Fibroblast of villous mesenchyme (primary cell): Measurements from ENCODE around the gene ERMARD. TPM values are rescaled to one million over a fixed set of nuclear protein-coding genes. Genes with fewer than 3 reads are reported as not detected.

Experiments used
- DNase-seq: peaks from one replicate; pipeline ENCODE4 v3.0.0-alpha.2; 2010; ENCODE audit warnings: low read depth
- H3K4me3 ChIP-seq: 2 replicates; pipeline ENCODE4 v1.5.1; 2011; ENCODE audit warnings: low read depth, mild to moderate bottlenecking, low read length
- CTCF ChIP-seq: IDR thresholded peaks from 2 replicates; pipeline ENCODE4 v1.5.1; 2012; ENCODE audit warnings: low read depth, mild to moderate bottlenecking, low read length; ENCODE audit not compliant: insufficient read depth
- total RNA-seq: library from RNA; depleted of rRNA; stranded (reverse); fragments of >200 nt; gene quantifications from 2 replicates; pipeline ENCODE4 v1.2.3, GENCODE V29; 2012

Gene ERMARD
- total RNA-seq, 1 donor = 28.5 TPM

- DNase-seq = no peak
- H3K4me3 ChIP-seq = no peak overlapping the region
- no peak for TF ChIP-seq CTCF
Observed at GRCh38 chr6:169793408-169793807, 42.0 kb downstream of the ERMARD start.

- TF ChIP-seq CTCF = no peak
- DNase-seq = no peak
- no peak overlapping the region for H3K4me3 ChIP-seq
Observed at GRCh38 chr6:169794317-169795055, 43.1 kb downstream of the ERMARD start.

GRCh38 chr6:169795196-169795595, 43.8 kb downstream of the ERMARD start:
- no peak overlapping the region for H3K4me3 ChIP-seq
- DNase-seq = no peak
- no peak for TF ChIP-seq CTCF

- H3K4me3 ChIP-seq = no peak overlapping the region
- no peak for TF ChIP-seq CTCF
- no peak for DNase-seq
Observed at GRCh38 chr6:169798764-169799473, 47.5 kb downstream of the ERMARD start.

GRCh38 chr6:169799474-169799926, 48.1 kb downstream of the ERMARD start:
- TF ChIP-seq CTCF = no peak
- no peak for DNase-seq

GRCh38 chr6:169800116-169800667, 48.8 kb downstream of the ERMARD start:
- DNase-seq = no peak
- no peak overlapping the region for H3K4me3 ChIP-seq
- TF ChIP-seq CTCF = no peak

More at GRCh38 chr6:169799474-169799926, 48.1 kb downstream of the ERMARD start:
- no peak overlapping the region for H3K4me3 ChIP-seq
